BE2C (cell line): ENCODE data around the gene SPDYE2B.
"Not testable (repeated sequence)": the region's sequence is repeated elsewhere in the genome, so short reads cannot be mapped to it uniquely, and the experiment has no call there.

Experiments
- DNase-seq: peaks from one replicate; pipeline ENCODE4 v3.0.0-alpha.2; 2020
- H3K27me3 ChIP-seq: fragments of 250-450 bp; sonication (Bioruptor Pico); 2 replicates; pipeline ENCODE4 v1.5.1; 2020; ENCODE audit warnings: mild to moderate bottlenecking
- H3K36me3 ChIP-seq: fragments of 250-450 bp; sonication (Bioruptor Pico); 2 replicates; pipeline ENCODE4 v1.5.1; 2020; ENCODE audit warnings: mild to moderate bottlenecking
- H3K4me1 ChIP-seq: fragments of 250-450 bp; sonication (Bioruptor Pico); 2 replicates; pipeline ENCODE4 v1.5.1; 2020
- H3K4me3 ChIP-seq: 2 replicates; pipeline ENCODE4 v1.5.1; 2011; ENCODE audit warnings: low read depth, low read length
- H3K9me3 ChIP-seq: fragments of 250-450 bp; sonication (Bioruptor Pico); 2 replicates; pipeline ENCODE4 v1.5.1; 2020

The SPDYE2B gene

DNA sequence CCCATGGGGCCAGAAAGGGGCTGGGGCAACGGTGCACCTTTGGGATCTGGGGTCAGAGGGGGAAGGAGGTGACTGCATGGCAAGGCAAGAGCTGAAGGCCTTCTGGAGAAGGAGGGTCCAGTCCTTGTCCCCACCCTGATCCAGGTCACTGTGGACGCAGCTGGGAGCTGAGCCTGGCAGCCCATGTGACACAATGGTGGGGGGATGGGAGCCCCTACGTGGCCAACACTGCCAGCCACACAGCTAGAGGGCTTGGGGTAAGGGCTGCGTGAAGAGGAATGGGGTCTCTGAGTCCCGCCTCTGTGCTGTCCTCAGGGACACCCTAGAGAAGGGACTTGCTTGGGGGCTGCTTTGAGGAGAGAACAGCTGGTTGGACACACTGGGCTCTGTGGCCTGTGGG, 30.7 kb downstream of the SPDYE2B start:
- not testable (repeated sequence) for DNase-seq, H3K9me3 ChIP-seq, H3K36me3 ChIP-seq, H3K4me1 ChIP-seq, H3K4me3 ChIP-seq, H3K27me3 ChIP-seq

DNA sequence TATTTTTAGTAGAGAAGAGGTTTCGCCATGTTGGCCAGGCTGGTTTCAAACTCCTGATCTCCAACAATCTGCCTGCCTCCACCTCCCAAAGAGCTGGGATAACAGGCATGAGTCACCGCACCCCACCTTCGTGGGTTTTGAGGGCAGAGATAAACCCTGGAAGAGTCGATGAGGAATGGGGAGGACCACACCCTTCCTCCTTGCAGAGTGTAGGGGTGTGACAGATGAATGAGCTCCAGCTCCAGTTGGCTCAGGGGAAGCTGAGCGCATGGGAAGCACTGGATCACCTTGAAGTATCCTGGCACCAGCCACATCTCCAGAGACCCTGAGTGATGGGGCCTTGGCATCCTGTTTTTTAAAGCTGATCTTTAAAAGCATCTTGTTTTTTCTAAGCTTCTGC, 32.4 kb downstream of the SPDYE2B start:
- H3K4me1 ChIP-seq, H3K9me3 ChIP-seq, H3K4me3 ChIP-seq, H3K36me3 ChIP-seq, H3K27me3 ChIP-seq, DNase-seq: not testable (repeated sequence)

DNA sequence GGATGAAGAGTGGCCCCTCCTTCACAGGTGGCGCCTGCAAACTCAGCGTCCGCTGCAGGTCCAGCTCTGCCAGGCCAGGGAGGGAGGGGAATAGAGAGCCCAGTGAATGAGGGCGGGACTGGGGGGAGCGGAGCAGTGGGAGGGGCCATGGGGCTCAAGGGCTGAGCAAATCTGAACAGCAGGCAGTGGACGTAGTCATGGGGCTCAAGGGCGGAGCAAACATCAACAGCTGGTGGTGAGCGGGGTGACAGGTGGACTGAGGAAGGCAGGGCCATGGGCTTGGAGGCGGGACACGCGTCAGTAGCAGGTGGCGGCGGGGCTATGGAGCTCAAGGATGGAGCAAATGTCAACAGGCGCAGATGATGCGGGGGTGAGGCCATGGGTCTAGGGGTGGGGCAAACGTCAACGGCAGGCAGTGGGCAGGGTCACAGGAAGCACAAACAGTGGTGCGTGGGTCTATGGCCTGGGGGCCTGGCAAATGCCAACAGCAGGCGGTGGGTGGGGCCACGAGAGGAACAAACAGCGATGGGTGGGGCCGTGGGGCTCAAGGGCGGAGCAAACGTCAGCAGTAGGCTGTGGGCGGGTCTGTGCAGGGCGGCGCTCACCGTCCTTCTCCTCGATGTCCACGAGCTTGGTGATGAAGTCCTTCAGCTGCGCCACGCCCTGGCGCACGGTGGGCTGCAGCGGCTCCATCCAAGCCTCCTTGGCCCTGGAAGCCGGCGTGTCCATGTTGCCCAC, 38.3 kb downstream of the SPDYE2B start:
- H3K27me3 ChIP-seq = not testable (repeated sequence)

GRCh38 chr7:102689436-102690282, 39.5 kb downstream of the SPDYE2B start:
- H3K4me1 ChIP-seq, H3K36me3 ChIP-seq, H3K27me3 ChIP-seq, H3K9me3 ChIP-seq, DNase-seq, H3K4me3 ChIP-seq: not testable (repeated sequence)

More for the DNA sequence above, 38.3 kb downstream of the SPDYE2B start:
- not testable (repeated sequence) for H3K36me3 ChIP-seq, DNase-seq, H3K4me3 ChIP-seq, H3K4me1 ChIP-seq, H3K9me3 ChIP-seq

DNA sequence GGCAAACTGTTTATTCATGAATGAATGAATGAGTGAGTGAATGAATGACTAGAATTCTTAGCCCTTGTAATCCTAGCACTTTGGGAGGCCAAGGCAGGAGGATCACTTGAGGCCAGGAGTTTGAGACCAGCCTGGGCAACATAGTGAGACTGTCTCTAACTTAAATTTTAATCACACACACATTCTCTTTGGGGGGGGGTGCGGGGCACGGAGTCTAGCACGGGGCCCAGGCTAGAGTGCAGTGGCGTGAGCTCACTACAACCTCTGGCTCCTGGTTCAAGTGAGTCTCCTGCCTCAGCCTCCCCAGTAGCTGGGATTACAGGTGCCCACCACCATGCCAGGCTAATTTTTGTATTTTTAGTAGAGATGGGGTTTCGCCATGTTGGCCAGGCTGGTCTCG, 40.5 kb downstream of the SPDYE2B start:
- H3K4me3 ChIP-seq, H3K27me3 ChIP-seq, H3K4me1 ChIP-seq, H3K36me3 ChIP-seq, H3K9me3 ChIP-seq, DNase-seq: not testable (repeated sequence)

DNA sequence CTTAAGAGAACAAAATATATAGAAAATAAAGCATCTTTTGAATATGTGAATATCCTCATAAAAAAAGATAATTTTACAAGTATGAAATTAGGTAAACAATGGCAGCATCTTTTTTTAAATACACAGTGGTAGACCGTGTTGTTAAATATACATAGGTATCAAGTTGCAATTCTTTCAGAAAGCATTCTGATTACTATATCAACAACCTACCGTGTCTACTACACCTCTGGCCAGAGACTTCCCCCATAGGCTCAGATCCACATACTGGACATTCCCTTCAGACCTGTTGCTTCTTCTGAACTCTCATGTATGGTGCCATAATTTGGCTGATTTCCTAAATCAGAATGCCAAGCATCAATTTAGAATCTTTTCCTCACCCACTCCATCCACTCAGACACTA, 43.9 kb downstream of the SPDYE2B start:
- not testable (repeated sequence) for H3K9me3 ChIP-seq, H3K4me3 ChIP-seq, DNase-seq, H3K36me3 ChIP-seq, H3K4me1 ChIP-seq, H3K27me3 ChIP-seq

GRCh38 chr7:102695033-102695552, 45.0 kb downstream of the SPDYE2B start:
- H3K4me1 ChIP-seq, H3K27me3 ChIP-seq, H3K9me3 ChIP-seq, H3K4me3 ChIP-seq, H3K36me3 ChIP-seq, DNase-seq: not testable (repeated sequence)

DNA sequence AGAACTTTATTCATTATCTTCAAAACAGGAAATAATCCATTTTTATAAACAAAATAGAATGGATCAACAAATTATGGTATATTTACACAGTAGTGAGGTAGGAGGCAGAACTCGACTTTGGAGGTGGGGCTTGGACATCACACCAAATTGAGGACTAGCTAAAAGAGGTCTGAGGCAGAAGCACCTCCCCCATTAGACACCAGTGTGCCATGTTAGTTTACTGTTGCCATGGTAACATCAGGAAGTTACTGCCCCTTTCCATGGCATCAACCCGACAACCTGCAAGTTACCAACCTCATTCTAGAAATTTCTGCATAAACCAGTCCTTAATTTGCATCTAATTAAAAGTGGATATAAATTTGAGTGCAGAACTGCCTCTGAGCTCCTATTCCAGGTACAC, 45.9 kb downstream of the SPDYE2B start:
- DNase-seq, H3K36me3 ChIP-seq, H3K27me3 ChIP-seq, H3K4me1 ChIP-seq, H3K4me3 ChIP-seq, H3K9me3 ChIP-seq: not testable (repeated sequence)

- not testable (repeated sequence) for H3K27me3 ChIP-seq, DNase-seq
Observed at GRCh38 chr7:102697642-102698512, 47.8 kb downstream of the SPDYE2B start.

DNA sequence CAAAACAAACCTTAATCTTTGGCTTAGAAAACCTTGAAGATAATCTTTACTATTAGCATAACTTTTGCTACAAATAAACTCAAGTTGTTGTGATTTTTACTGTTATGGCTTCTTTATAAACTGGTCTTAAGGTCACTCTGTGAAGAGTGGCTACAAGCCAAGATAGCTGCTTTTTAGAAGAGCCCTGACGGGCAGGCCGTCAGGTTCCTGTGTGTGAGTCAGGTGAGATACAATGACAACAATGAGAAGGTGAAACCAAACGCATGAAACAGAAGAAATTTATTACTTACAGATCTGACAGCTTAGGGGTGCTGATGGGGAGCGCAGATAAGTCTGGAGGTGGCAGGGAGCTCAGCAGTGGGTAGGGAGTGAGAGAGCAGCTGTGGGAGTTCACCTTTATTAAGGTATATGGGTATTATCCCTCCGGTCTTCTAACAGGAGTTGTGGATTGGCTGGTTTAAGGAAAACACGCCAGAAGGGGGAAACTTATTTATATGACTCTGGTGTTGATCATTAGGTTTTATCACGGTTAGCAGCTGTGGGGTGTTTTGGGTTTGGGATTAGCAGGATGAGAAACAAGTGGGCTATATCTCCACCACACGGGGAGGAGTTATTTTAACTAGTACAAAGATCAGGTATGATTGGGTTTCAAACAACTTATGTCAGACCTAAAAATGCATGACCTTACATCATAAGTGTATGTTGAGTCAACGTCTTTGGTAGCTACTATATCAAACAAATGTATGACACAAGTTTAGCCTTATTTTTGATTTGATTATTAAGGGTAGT, 49.0 kb downstream of the SPDYE2B start:
- DNase-seq, H3K4me1 ChIP-seq, H3K9me3 ChIP-seq, H3K4me3 ChIP-seq, H3K27me3 ChIP-seq, H3K36me3 ChIP-seq: not testable (repeated sequence)

More at GRCh38 chr7:102697642-102698512, 47.8 kb downstream of the SPDYE2B start:
- not testable (repeated sequence) for H3K9me3 ChIP-seq, H3K4me3 ChIP-seq, H3K36me3 ChIP-seq, H3K4me1 ChIP-seq
